HG02588 (cell line): Measurements from ENCODE around the gene KISS1R.

ENCODE experiments used
- ATAC-seq: cut with Tn5 transposase; IDR thresholded peaks from one replicate; pipeline ENCODE4 v1.9.1; 2021; ENCODE audit warnings: mild to moderate bottlenecking, moderate library complexity; ENCODE audit not compliant: unreplicated experiment

KISS1R gene

GRCh38 chr19:899336-900042 lies 17.6 kb upstream of the KISS1R start:
- ATAC-seq: no peak

GRCh38 chr19:900043-900301 lies 17.2 kb upstream of the KISS1R start:
- ATAC-seq: no peak

GRCh38 chr19:900302-901111 lies 16.6 kb upstream of the KISS1R start:
- ATAC-seq: no peak

- no peak for ATAC-seq
Observed at GRCh38 chr19:901216-902092, 15.7 kb upstream of the KISS1R start.

- no peak for ATAC-seq
Observed at GRCh38 chr19:902093-902370, 15.1 kb upstream of the KISS1R start.

GRCh38 chr19:902446-903226 lies 14.5 kb upstream of the KISS1R start:
- ATAC-seq: no peak

GRCh38 chr19:903266-903797 lies 13.8 kb upstream of the KISS1R start:
- ATAC-seq: no peak

GRCh38 chr19:904545-904944 lies 12.6 kb upstream of the KISS1R start:
- ATAC-seq: no peak

GRCh38 chr19:906480-906879 lies 10.7 kb upstream of the KISS1R start:
- no peak for ATAC-seq

- ATAC-seq: no peak
Observed at GRCh38 chr19:907183-907853, 9.8 kb upstream of the KISS1R start.

GRCh38 chr19:911197-912033 lies 5.7 kb upstream of the KISS1R start:
- ATAC-seq: no peak

- no peak for ATAC-seq
Observed at GRCh38 chr19:912181-913079, 4.7 kb upstream of the KISS1R start.

- peak; percentile 48 for ATAC-seq
Observed at GRCh38 chr19:913080-913748, 3.9 kb upstream of the KISS1R start, which contains the start of gene R3HDM4. Gene R3HDM4 (minus strand): TSS chr19:913219. CDS start chr19:913157, 62 bp downstream.

GRCh38 chr19:916645-917322 lies 349 bp upstream of the KISS1R start:
- ATAC-seq: no peak

GRCh38 chr19:918152-918437 lies 962 bp downstream of the KISS1R start:
- no peak for ATAC-seq

- ATAC-seq: no peak
Observed at GRCh38 chr19:918481-919198, 1.5 kb downstream of the KISS1R start.
